ENCODE data around the gene SCGB1C2.
A peak's percentile ranks its signal among the peaks of the same experiment; 100 is the strongest.
"Not testable (repeated sequence)": the region's sequence is repeated elsewhere in the genome, so short reads cannot be mapped to it uniquely, and the experiment has no call there.

DNA sequence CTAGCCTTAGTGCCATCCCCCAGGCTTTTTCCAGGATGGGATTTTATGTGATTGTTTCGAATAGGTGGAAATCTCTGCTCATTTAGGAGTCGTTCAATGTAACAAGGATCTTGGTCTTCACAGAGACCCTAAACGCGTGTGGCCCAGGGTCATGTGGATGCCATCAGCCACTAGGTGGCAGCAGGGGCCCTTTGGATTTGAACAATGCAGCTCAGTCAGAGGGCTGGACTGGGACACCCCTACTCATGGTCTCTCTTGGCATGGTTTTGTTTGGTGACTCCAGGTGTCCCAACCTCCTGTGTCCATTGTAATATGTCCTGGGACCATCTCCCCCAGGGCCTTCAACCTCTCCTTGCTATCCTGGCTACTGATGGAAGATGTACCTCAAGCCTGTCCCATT, 838 bp upstream of the SCGB1C2 start:
- TF ChIP-seq, protein P1, sequence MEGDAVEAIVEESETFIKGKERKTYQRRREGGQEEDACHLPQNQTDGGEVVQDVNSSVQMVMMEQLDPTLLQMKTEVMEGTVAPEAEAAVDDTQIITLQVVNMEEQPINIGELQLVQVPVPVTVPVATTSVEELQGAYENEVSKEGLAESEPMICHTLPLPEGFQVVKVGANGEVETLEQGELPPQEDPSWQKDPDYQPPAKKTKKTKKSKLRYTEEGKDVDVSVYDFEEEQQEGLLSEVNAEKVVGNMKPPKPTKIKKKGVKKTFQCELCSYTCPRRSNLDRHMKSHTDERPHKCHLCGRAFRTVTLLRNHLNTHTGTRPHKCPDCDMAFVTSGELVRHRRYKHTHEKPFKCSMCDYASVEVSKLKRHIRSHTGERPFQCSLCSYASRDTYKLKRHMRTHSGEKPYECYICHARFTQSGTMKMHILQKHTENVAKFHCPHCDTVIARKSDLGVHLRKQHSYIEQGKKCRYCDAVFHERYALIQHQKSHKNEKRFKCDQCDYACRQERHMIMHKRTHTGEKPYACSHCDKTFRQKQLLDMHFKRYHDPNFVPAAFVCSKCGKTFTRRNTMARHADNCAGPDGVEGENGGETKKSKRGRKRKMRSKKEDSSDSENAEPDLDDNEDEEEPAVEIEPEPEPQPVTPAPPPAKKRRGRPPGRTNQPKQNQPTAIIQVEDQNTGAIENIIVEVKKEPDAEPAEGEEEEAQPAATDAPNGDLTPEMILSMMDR (IDR thresholded peaks at IDR 0.05): peak in 2 of 6 experiments; percentile 24 to 55
- TF ChIP-seq POLR2A (IDR thresholded peaks at IDR 0.05): not testable (repeated sequence)
